Kidney (tissue), 14 donors: Measurements from ENCODE around the gene ZNF467. TPM values are rescaled to one million over a fixed set of nuclear protein-coding genes. Genes with fewer than 3 reads are reported as not detected.

Source experiments
- DNase-seq, 5 donors: peaks; one replicate each; pipeline ENCODE4 v3.0.0-alpha.2; 2013 to 2020
- FAIRE-seq: peaks from 2 replicates; lab custom pipeline; 2012; peaks lifted over from hg19 to GRCh38; lab: Jason Lieb, UNC
- H3K27ac ChIP-seq, 2 donors: one replicate each; pipeline ENCODE4 v1.7.0; 2013; ENCODE audit warnings: low read depth in 2 of 2, low read length in 2 of 2, inconsistent platforms in 1 of 2
- H3K27me3 ChIP-seq: one replicate; pipeline ENCODE4 v1.7.1; 2013; ENCODE audit warnings: low read length, inconsistent platforms; ENCODE audit not compliant: control insufficient read depth, insufficient read depth
- H3K36me3 ChIP-seq, 3 donors: one replicate each; pipeline versions ENCODE4 v1.7.0 to v1.7.1; 2013; ENCODE audit warnings: low read length in 3 of 3, control low read depth in 1 of 3, inconsistent platforms in 1 of 3; ENCODE audit not compliant: insufficient read depth in 3 of 3, control insufficient read depth in 2 of 3
- H3K4me1 ChIP-seq, 3 donors: one replicate each; pipeline versions ENCODE4 v1.7.0 to v1.7.1; 2013; ENCODE audit warnings: low read length in 3 of 3, inconsistent platforms in 1 of 3, low read depth in 1 of 3; ENCODE audit not compliant: control insufficient read depth in 2 of 3, insufficient read depth in 2 of 3
- H3K4me3 ChIP-seq, 3 donors: one replicate each; pipeline versions ENCODE4 v1.7.0 to v1.8.1; 2013; ENCODE audit warnings: low read length in 3 of 3, control low read depth in 1 of 3, inconsistent platforms in 1 of 3
- H3K9ac ChIP-seq, 3 donors: one replicate each; pipeline versions ENCODE4 v1.7.0 to v1.7.1; 2013; ENCODE audit warnings: low read length in 3 of 3, control low read depth in 1 of 3, inconsistent platforms in 1 of 3
- H3K9me3 ChIP-seq, 3 donors: one replicate each; pipeline versions ENCODE4 v1.7.0 to v1.7.1; 2013; ENCODE audit warnings: low read length in 3 of 3, control low read depth in 1 of 3, inconsistent platforms in 1 of 3; ENCODE audit not compliant: control insufficient read depth in 2 of 3, insufficient read depth in 1 of 3
- intact Hi-C: fragments of 100-400 bp; cut with DNase I; formaldehyde crosslinking; loops from one replicate; pipeline ENCODE4 v1.11.1; 2022
- polyA plus RNA-seq: library from polyadenylated mRNA; stranded (reverse); fragments of 350-450 nt; fragmentation: Illumina TruSeq; extraction: RNeasy Lipid Tissue Mini Kit (QIAGEN cat#74804); gene quantifications from one replicate; pipeline ENCODE4 v1.2.3, GENCODE V29; 2014; ENCODE audit warnings: low read depth, low replicate concordance; ENCODE audit not compliant: insufficient read depth
- total RNA-seq: library from RNA; stranded (reverse); fragmentation: NEBNext Ultra II Directional; extraction: Animal tissue kit (Norgen Biotek cat#: 25700); gene quantifications from one replicate; pipeline ENCODE4 v1.2.1, GENCODE V29; 2021
- TF ChIP-seq, protein P1 (sequence below): IDR thresholded peaks from 3 replicates; pipeline ENCODE4 v1.5.1; 2012; ENCODE audit warnings: mild to moderate bottlenecking, moderate library complexity, borderline replicate concordance; ENCODE audit not compliant: insufficient read depth; ENCODE audit errors: extremely low read depth
- donor health status: control.
- donor health status: control.
- donor health status: control.
- donor health status: control.
- donor health status: control.
- donor health status: DM: yes; HTN: yes; CAD: no.
- donor health status: Normal renal cell carcinoma (clear cell type).

Gene ZNF467
- total and polyA plus RNA-seq, 2 donors from 2014 or later: 15.0 to 24.5 TPM

DNA sequence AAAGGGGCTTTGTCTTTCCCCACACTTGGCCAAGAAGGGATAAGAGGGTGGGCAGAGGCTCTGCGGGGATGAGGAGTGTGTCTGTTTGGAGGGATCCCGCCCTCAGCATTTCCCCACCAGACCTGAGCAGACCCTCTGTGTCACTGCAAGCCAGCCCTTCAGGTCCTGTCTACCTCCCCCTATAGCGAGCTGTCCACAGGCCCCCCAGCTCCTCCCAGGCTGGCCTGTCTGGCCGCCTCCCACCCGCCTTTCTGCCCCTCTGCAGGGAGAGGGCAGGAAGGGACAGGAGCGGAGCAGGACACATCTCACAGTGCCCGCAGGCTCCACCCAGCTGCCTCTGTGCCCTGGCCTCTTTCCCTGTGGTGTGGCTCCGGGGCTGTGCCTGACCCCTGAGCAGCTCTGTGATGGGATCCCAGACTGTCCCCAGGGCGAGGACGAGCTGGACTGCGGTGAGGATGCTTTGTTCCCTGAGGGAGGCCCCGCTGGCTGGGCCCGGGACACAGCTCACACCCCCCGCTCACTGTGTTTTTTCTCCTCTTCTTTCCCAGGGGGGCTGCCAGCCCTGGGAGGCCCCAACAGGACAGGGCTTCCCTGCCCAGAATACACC, 17.5 kb upstream of the ZNF467 start:
- intact Hi-C loops: no loop called here
- H3K9ac ChIP-seq: no peak overlapping the region
- H3K9me3 ChIP-seq: no peaks in the 10 kb centered on the region
- DNase-seq (no peak), FAIRE-seq (no peak)
- peaks cover 0 to 2% (median 0%) of the 10 kb centered on the region in 3 donors for H3K4me1 ChIP-seq
- no peaks in the 10 kb centered on the region for H3K36me3 ChIP-seq
- H3K27ac ChIP-seq: no peak overlapping the region
- H3K27me3 ChIP-seq: no peaks in the 10 kb centered on the region
- no peak overlapping the region for H3K4me3 ChIP-seq
- TF ChIP-seq, protein P1, sequence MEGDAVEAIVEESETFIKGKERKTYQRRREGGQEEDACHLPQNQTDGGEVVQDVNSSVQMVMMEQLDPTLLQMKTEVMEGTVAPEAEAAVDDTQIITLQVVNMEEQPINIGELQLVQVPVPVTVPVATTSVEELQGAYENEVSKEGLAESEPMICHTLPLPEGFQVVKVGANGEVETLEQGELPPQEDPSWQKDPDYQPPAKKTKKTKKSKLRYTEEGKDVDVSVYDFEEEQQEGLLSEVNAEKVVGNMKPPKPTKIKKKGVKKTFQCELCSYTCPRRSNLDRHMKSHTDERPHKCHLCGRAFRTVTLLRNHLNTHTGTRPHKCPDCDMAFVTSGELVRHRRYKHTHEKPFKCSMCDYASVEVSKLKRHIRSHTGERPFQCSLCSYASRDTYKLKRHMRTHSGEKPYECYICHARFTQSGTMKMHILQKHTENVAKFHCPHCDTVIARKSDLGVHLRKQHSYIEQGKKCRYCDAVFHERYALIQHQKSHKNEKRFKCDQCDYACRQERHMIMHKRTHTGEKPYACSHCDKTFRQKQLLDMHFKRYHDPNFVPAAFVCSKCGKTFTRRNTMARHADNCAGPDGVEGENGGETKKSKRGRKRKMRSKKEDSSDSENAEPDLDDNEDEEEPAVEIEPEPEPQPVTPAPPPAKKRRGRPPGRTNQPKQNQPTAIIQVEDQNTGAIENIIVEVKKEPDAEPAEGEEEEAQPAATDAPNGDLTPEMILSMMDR: no peak

- FAIRE-seq: no peak
- Histone ChIP-seq H3K4me1 (peaks cover 0 to 2% (median 0%) of the 10 kb centered on the region in 3 donors), H3K27me3 (no peaks in the 10 kb centered on the region), H3K4me3 (no peak overlapping the region), H3K27ac (no peak overlapping the region), H3K36me3 (no peaks in the 10 kb centered on the region), H3K9me3 (no peaks in the 10 kb centered on the region), H3K9ac (no peak overlapping the region)
- TF ChIP-seq, protein P1: peak; percentile 39
- intact Hi-C loops: no loop called here
- DNase-seq: peak in 3 of 5 donors; percentile 66 to 73 (median 71)
These were observed 16.8 kb upstream of the ZNF467 start for GRCh38 chr7:149790146-149790548.

DNA sequence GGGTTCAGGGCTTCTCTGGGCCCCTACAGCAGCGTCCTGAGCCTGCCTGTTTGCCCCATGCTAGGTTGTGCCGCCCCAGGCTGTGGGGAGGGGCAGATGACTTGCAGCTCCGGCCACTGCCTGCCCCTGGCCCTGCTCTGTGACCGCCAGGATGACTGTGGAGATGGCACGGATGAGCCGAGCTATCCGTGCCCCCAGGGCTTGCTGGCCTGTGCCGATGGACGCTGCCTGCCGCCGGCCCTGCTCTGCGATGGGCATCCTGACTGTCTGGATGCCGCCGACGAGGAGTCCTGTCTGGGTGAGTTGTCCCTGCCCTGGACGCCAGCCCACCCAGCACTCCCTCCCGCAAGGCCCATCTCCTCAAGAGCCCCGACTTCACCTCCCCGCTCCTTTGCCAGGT, 15.7 kb upstream of the ZNF467 start:
- no peak overlapping the region for H3K4me3 ChIP-seq
- no peak for DNase-seq
- no peaks in the 10 kb centered on the region for H3K9me3 ChIP-seq
- H3K9ac ChIP-seq: no peak overlapping the region
- intact Hi-C loops: no loop called here
- H3K27me3 ChIP-seq: no peaks in the 10 kb centered on the region
- FAIRE-seq: no peak
- no peaks in the 10 kb centered on the region for H3K36me3 ChIP-seq
- TF ChIP-seq, protein P1: no peak
- no peak overlapping the region for H3K27ac ChIP-seq
- peaks cover 0 to 2% (median 0%) of the 10 kb centered on the region in 3 donors for H3K4me1 ChIP-seq

DNA sequence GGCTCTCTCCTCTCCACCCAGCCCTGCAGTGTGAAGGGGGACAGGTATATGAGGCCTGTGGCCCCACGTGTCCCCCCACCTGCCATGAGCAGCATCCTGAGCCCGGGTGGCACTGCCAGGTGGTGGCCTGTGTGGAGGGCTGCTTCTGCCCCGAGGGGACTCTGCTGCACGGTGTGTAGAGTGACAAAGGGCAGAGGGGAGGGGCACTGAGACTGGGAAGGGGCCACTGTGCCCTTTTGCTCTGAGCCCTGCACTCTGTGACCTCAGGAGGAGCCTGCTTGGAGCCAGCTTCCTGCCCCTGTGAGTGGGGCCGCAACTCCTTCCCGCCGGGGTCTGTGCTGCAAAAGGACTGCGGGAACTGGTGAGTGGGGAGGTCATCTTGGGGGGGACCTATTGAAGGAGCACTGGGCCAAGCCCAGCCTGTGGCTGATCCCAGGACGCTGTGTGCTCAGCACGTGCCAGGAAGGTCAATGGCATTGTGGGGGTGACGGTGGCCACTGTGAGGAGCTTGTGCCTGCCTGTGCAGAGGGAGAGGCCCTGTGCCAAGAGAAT, 15.0 kb upstream of the ZNF467 start:
- Histone ChIP-seq H3K4me1 (peaks cover 0 to 2% (median 0%) of the 10 kb centered on the region in 3 donors), H3K27ac (no peak overlapping the region), H3K4me3 (no peak overlapping the region), H3K36me3 (no peaks in the 10 kb centered on the region), H3K27me3 (no peaks in the 10 kb centered on the region), H3K9ac (no peak overlapping the region), H3K9me3 (no peaks in the 10 kb centered on the region)
- intact Hi-C loops: no loop called here
- DNase-seq: no peak
- no peak for FAIRE-seq
- TF ChIP-seq, protein P1: no peak
